GM18499 (cell line): ENCODE measurements around the gene GABRG3.

Experiments
- ATAC-seq: cut with Tn5 transposase; IDR thresholded peaks from one replicate; pipeline ENCODE4 v1.9.1; 2021; ENCODE audit warnings: moderate number of reproducible peaks; ENCODE audit not compliant: insufficient read depth, unreplicated experiment

GABRG3 gene

DNA sequence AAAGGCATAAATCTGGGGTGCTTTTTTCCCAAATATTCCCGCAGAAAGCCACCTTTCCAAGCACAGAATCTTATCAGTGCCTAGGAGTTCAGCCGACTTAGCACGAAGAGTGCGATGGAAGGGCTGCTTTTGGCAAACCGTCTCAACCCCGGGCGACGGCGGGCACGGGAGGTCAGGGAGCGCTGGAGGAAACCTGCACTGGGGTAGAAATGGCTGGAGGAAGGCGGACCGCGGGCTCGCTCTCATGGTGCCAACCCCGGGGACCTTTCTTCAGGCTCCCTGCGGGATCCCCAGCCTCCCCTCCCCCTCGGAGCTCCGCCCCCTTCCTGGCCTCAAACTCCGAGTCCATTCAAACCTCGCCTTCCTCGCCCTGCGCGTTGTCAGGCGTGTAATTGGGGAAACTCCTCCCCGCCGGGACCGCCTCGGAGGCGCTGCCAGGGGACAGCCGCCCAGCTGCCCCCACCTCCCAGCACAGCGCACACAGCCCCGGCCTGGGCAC is at the start of gene GABRG3:
Gene GABRG3, plus strand, starts transcription at position 470 of the 499 bp plus-strand sequence.
- no peak for ATAC-seq

DNA sequence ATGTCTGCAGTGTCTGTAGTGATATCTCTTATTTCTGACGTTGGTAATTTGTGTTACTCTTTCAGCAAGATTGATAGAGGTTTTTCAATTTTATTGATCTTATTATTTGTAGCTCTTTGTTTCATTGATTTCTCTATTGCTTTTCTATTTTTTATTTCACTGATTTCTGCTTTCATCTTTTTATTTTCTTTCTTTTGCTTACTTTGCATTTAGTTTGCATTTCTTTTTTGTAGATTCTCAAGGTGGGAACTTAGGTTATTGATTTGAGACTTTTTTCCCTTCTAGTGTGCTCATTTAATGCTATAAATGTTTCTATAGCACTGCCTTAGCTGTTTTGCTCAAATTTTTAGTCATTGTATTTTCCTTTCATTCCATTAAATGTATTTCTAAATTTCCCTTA is 49.5 kb upstream of the GABRG3 start:
- no peak for ATAC-seq

DNA sequence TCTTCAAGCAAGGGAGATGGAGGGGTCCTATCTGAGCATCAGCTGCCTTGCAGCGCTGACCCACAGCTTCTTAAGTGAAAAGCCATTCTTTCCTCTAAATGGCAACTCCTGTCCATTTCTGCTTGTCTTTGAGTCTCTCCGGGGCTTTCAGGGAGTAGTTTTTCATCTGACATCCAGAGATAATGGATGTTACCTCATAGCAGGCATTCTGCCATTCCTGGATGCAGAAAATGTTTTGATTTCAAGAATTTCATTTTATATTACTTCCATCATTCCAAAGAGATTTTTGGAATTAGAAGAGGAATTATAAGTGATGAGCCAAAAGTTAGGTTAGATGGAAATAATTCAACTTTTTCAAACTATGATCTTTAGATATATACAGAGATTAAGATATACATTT is 44.9 kb upstream of the GABRG3 start:
- ATAC-seq: no peak

DNA sequence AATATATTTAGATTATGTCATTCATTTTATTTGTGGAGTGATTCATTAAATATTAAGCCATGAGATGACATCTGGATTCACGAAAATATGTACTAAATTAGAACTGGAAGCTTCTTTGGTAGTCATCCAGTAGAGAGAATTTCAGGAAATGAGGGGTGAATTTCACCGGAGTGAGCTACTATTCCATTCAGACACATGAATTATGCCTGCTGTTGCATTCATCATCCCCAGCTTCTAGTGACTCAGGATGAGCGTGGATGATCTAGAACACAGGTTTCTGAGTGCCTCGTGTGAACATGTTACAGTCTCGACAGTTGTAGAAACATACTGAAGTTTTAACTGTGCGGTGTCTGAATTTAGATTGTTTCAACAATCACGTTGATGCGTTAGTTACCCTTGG is 42.9 kb upstream of the GABRG3 start:
- no peak for ATAC-seq

DNA sequence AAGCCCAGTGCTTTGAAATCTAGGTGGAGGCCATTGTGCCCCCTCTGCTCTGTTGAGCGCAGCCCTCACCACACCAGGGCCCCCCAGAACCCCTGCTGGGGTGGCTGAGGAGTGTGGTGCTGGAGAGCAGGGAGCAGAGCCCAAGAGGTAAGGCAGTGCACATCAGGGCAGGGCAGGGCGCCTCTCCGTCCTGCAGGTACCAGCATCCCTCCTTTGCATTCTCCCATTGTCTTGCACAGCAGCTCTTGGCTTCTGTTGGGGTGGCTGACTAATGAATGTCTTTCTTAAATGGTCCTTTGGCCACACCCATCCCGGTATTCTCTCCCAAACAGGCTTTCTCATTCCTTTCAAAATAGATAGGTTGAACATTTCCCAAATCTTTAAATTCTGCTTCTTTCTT is 41.4 kb upstream of the GABRG3 start:
- no peak for ATAC-seq

DNA sequence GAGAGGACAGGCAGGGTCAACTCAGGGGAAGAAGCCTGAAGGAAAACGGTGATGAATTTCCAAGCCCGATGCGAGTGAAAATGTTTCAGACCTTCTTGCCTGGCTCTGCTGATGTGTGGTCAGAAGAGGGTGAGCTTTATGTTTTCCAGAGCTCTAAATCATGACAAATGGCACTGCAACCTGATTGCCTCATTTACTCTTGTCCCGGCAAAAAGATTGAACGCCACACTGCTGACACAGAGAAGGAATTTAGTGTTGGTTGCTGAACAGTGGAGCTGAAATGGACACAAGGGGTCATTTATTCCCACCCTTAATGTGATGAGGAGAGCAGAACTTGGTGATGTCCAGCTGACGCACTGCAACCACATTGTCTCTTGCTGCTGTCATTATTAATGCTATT is 36.1 kb upstream of the GABRG3 start:
- no peak for ATAC-seq

DNA sequence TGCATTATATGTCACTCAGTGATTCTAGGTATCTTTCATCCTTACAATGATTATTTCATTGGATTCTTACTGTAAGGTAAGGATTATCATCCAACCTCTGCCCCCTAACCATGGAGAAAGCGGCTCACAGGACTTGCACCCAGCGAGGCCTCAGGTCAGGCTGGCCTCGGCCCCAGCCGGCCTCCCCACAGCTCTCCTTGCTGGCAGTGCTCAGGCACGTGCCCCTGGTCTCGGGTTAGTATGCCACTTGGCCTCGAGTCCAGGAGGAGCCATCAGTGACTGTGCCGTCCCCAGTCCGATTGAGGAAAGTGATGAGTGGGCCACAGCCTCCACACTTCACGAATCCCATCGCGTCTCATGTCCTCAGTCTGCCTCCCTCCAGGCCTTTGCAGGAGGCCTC is 35.7 kb upstream of the GABRG3 start:
- ATAC-seq: no peak

DNA sequence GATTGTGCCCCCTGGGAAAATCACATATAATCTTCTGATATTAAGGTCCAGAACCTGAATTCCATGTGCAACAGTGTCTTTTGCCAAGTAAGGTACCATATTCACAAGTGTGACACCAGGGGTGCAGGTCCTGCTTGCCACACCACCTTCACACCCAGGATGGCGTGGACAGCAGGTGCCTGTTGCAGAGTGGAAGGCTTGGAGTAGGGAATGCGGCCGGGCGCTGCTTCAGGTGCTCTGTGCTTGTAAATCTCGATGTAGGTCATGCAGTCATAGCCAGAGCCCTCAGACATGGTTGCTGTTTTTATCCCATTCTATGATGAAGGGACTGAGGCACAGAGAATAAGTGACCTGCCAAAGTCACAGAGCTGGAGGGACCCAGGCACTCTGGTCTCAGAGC is 34.5 kb upstream of the GABRG3 start:
- ATAC-seq: no peak

DNA sequence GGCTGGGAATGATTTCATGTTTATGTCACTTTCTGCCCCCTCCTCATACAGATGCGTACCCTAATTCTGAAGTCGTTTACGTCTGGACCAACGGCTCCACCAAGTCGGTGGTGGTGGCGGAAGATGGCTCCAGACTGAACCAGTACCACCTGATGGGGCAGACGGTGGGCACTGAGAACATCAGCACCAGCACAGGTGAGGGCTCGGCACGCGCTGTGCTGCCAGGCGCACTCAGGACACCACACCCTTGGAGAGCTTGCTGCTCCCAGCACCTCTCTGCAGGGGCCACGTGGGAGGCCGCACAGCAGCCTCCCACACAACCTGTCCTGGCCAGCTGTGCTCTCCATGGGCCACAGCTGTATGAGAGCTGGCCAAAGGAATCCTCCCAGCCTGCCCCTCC is 33.8 kb upstream of the GABRG3 start:
- no peak for ATAC-seq

DNA sequence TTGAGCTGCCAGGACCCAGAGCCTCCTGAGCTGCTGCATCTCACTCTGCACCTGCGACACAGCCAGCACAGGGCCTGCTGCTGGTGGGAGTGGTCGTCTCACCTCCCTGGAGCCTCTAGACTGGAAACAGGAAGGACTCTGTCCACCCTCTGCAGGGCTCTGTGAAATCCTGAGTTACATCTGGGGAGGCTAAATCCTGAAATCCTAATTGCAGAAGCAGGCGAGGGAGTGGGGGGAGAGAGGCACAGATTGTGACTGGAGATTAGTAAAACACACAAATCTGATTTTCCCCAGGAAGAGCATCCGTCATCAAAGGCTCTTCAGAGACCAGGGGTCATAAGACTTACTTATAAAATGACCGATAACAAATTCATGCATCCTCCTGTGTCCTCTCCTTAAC is 31.6 kb upstream of the GABRG3 start:
- ATAC-seq: no peak

DNA sequence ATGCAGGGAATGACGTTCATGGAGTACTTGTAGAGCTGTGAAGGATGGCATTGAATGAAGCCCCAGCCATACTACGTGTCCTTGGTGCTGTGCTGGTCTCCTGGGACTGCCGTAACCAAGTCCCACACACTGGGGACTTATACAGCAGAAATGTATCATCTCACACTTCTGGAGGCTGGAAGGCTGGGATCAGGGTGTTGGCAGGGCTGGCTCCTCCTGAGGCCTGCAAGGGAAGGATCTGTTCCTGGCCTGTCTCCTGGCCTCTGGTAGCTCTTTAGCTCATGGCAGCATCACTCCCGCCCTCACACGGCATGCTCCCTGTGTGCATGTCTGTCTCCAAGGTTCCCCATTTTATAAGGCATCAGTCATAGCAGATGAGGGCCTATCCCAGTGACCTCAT is 29.5 kb upstream of the GABRG3 start:
- ATAC-seq: no peak

DNA sequence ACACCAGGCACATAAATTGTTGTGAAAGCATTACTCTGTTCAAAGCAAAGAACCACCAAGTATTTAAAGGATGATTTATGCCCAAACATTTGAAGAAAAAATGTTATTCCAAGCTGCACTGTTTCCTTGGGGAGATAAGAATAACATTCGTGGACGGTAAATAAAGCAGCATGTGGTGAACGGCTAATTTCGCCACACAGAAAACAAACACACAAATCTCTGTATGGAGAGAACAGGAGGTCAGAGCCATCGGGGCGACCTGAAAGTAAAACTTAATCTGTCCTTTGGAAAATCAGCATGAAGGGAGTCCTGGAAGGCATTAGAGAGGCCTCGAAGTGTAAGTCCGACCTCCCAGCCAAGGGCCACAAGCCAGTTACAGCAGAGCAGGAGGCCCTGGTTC is 27.1 kb upstream of the GABRG3 start:
- no peak for ATAC-seq

DNA sequence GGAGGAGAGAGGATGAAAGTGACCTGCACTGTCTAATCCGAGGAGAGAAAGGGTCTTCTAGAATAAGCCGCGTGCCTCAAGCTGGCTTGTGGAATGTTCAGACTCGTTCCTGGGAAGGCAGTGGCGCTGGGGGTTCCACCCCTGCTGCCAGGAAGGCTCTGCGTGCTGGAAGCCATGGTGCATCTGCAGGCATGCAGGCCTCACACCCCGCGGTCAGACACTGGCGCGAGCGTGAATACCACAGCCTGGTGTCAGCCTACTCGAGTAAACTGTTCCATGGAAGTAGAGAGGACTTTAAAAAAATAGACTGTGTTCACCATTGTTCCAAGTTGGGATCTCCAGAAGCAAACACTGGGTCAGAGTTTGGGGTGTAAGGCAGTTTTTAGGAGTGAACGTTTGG is 25.9 kb upstream of the GABRG3 start:
- ATAC-seq: no peak

DNA sequence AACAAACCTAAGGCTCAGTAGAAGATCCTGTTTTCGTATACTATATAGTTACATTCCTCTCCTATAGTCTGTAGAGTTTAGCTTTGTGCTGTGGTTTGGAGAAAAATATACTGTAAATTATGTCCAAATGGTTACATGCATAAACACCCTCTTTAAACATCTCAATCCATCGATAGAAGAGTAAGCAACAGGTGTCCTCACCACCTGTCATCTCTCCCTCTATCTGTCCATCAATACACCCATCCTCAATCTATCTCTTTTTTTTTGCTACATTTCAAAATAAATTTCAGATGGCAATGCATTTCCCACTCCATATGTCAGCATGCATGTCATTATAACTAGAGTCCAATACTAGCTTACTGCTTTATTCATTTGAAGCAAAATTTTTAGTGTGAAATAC is 21.0 kb upstream of the GABRG3 start:
- no peak for ATAC-seq

DNA sequence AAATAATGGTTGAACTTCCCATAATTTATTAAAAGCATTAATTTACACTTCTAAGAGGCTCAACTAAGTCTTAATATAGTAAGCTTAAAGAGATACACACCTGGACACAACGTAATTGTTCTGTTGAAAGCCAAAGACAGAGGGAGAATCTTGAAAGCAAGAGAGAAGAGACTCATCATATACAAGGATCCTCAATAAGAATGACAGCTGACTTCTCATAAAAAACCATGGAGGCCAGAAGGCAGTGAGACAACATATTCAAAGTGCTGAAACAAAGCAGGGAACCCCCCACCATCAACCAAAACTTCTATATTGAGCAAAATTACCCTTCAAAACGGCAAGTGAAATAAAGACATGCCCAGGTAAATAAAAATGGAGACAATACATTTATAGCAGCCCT is 16.6 kb upstream of the GABRG3 start:
- ATAC-seq: no peak

DNA sequence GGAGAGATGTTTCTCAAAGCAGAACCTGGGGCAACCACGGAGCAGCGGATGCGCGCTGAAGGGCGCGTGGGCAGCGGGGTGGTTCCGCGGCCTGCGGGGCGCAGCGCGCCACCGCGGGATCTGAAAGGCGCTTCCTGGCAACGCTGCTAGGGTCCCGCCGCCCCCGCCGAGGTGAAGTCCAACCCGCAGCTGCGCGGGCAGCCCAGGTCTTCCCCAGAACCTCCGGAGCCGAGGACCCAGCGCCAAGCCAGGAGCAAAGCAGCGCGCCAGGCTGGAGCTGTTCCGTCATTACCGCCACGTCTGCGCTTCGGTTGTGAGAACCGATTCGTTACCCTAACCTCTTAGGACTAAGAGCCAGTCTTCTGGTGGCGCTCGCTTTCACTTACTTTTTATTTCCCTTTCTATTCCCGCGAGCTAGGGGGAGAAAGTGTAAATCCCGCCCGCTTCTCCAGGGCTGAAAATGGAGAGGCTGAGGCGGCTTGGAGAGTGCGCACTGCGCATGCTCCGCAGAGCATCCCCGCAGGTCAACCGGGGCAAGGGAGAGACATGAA is 3.2 kb upstream of the GABRG3 start:
- no peak for ATAC-seq

DNA sequence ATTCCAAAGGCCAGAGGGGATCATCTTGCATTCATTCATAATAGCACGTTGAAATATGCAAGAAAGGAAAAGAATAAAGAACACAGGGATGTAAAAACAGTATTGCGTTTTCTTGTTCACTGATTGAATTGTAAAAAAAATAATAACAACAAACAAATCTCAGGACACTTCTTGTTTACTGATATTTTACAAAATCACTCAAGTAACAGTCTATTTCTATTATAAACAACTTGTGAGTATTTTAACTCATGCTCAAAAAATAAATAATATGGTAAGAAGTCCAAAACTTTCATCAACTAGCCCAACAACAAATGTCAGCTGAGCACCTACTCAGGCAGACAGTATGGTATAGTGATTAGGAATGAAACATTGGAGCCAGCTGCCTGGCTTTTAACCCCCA is 2.2 kb upstream of the GABRG3 start:
- no peak for ATAC-seq

DNA sequence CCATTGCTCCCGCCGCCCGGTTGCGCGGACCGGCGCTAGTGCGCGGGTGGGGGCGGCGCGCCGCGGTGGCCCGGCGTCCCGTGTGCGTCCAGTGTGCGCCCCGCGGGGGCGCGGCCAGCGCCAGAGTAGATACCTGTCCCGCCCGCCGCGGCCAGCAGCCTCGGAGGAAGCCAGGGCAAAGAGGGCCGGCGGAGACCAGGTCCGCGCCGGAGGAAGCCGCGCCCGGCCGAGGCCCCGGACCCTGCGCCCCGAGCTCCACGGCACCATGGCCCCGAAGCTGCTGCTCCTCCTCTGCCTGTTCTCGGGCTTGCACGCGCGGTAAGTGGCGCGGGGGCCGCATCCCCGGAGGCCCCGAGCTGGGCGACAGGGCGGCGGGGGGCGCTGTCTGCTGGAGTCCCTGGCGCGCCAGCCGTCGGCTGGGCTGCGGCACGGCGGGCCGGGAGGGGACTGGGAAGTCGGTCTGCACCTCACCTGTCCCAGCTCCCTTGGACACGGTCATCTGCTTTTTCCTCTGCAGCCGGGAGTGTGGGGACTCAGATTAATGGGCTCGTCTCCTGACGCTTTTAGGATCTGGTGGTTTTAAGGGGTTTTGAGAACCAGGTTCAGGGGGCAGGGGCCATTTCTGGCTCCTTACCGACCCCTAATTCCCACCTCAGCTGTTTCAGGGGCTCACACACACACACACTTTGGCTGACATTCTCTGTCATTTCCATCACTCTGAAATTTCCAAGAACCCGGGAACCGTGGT is 464 bp downstream of the GABRG3 start:
- no peak for ATAC-seq

DNA sequence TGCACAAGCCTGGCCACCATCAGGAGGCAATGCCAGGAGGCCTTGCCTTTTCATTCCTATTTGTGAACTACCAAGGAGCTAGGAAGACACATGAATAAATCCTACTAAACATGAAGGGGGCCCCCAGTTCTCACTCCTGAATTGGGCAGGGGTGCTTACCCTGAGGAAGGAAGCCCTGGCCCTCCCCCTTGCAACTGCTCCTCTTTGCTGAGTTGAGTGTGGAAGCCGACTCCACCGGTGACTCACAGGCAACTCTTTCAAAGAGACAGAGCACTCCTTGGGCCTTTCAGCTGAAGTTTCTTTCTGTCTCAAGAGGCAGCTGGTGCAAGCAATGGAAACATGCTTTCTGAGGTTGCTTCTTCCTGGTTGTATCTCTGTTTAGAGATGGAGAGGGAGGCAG is 1.7 kb downstream of the GABRG3 start:
- ATAC-seq: no peak

DNA sequence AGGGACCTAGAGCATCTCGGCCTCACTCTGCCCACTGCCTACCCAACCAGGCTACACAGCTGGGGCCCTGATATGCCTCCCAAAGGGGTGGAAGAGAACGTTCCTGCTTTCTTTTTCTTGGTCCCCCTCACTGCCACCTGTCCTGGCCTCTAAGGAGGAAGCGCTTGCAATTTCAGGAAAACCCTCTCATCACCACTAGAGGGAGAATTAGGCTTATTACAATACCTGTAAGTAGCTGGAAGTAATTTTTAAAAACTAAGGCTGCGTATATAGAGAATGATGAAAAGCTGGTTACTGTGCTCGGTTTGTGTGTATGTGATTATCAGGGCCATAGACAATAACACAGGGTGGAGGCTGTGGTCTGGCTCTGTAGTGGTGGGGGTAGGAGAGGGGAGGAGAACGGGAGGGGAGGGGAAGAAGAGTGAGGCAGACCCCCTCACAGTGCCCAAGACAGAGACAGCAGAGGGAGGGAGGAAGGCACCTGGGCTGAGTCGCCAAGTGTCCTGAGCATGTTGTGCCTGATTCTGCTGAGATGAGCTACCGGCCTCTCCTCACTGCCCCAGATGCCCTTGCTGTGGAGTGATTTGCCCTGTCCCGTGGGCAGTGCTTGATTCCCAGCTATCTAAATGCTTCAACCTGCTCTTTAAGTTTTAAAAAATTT is 3.3 kb downstream of the GABRG3 start:
- no peak for ATAC-seq

DNA sequence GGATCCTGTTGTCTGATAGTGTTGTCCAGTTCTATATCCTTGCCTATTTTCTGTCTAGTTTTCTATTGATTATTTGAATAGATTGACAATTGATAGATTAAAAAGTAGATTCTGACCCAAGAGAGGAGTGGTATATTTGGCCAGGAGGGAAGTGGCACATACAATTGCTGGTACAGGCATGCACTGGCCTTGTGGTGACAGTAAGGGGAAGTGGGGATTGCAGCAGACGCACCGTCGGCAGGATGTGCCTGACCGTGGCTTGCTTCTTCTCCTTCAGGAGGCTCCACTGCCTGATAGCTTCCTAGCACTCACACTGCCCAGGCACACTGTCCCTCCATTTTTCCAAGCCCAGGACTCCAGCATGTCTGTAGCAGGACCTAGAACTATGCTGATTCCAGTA is 10.5 kb downstream of the GABRG3 start:
- ATAC-seq: no peak

DNA sequence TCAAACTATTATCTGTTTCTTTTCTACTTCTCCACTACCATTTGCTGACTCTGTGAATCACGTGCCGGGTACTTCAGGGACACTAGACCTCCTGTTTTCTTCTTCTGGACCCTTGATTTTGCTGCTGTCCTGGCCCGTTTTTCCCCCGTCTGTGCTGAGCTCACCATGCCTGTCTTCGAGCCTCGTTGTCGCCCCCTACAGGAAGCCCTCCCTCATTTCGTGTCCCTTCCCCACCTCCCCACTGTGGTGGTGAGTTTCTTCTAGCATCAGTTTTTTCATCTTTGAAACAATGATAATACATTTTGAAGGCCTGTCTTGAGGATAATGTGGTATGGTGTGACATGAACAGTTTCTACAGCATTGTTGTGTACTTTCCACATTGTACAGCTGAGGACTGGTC is 12.8 kb downstream of the GABRG3 start:
- ATAC-seq: no peak
